ENCODE data around the gene NPLOC4. TPM values are rescaled to one million over a fixed set of nuclear protein-coding genes. Genes with fewer than 3 reads are reported as not detected.

Gene NPLOC4
- 92.6 to 101 TPM (median 93.6 TPM) in 5 replicates for total RNA-seq (2022; extraction: Qiagen RNA extraction)

GRCh38 chr17:81636505-81637288 is at the start of gene NPLOC4, which contains the start of gene TSPAN10:
TSS of gene NPLOC4 (minus strand) at chr17:81637112. CDS start at chr17:81636930, 182 bp downstream.
TSS of gene TSPAN10 (plus strand) at chr17:81637196. CDS start at chr17:81642413, 5,217 bp downstream.

GRCh38 chr17:81683584-81684441 is 46.9 kb upstream of the NPLOC4 start, which contains the start of the genes ARL16 and HGS:
TSS of gene ARL16 (minus strand) at chr17:81683797. CDS start at chr17:81683753, 44 bp downstream.
TSS of gene HGS (plus strand) at chr17:81684011. CDS start at chr17:81684067, 56 bp downstream.

GRCh38 chr17:81666342-81667191 is 29.7 kb upstream of the NPLOC4 start, which contains the start of the genes CCDC137 and OXLD1:
TSS of gene CCDC137 (plus strand) at chr17:81666737. CDS start at chr17:81666767, 30 bp downstream.
TSS of gene OXLD1 (minus strand) at chr17:81666605. CDS start at chr17:81666577, 28 bp downstream.

GRCh38 chr17:81656118-81656743 is 19.3 kb upstream of the NPLOC4 start, which contains the start of gene PDE6G:
TSS of gene PDE6G (minus strand) at chr17:81656542. CDS start at chr17:81653305, 3,237 bp downstream.

GRCh38 chr17:81552244-81553017 is 84.5 kb downstream of the NPLOC4 start, which contains the start of gene FAAP100:
TSS of gene FAAP100 (minus strand) at chr17:81552353. CDS start at chr17:81552330, 23 bp downstream.

GRCh38 chr17:81527591-81528383 is 109.1 kb downstream of the NPLOC4 start, which contains the start of gene FSCN2:
TSS of gene FSCN2 (plus strand) at chr17:81528377. CDS start at chr17:81528532, 155 bp downstream.

GRCh38 chr17:81512562-81513371 is 124.1 kb downstream of the NPLOC4 start, which contains the start of gene ACTG1:
TSS of gene ACTG1 (minus strand) at chr17:81512799. CDS start at chr17:81512354, 445 bp downstream.

Other genes starting within 250 kb of the NPLOC4 start
- 6.5 to 8.7 TPM (median 8.6 TPM) in 5 replicates for gene BAHCC1, start 241.7 kb downstream of the NPLOC4 start, total RNA-seq (2022; extraction: Qiagen RNA extraction)
- 4,687 to 7,414 TPM (median 5,361 TPM) in 5 replicates for gene ACTG1, start 124.3 kb downstream of the NPLOC4 start, total RNA-seq (2022; extraction: Qiagen RNA extraction)
- 1.0 to 1.5 TPM (median 1.1 TPM) in 5 replicates for gene FSCN2, start 108.7 kb downstream of the NPLOC4 start, total RNA-seq (2022; extraction: Qiagen RNA extraction)
- gene FAAP100, start 84.8 kb downstream of the NPLOC4 start, total RNA-seq (2022; extraction: Qiagen RNA extraction) = 23.3 to 27.5 TPM (median 24.3 TPM) in 5 replicates
- gene TSPAN10, start 84 bp upstream of the NPLOC4 start, total RNA-seq (2022; extraction: Qiagen RNA extraction) = 4.4 to 5.6 TPM (median 4.8 TPM) in 5 replicates
- 1.2 to 3.1 TPM (median 2.5 TPM) in 5 replicates for gene PDE6G, start 19.4 kb upstream of the NPLOC4 start, total RNA-seq (2022; extraction: Qiagen RNA extraction)
- gene OXLD1, start 29.5 kb upstream of the NPLOC4 start, total RNA-seq (2022; extraction: Qiagen RNA extraction) = 35.7 to 66.2 TPM (median 58.0 TPM) in 5 replicates
- gene CCDC137, start 29.6 kb upstream of the NPLOC4 start, total RNA-seq (2022; extraction: Qiagen RNA extraction) = 59.6 to 70.3 TPM (median 61.4 TPM) in 5 replicates
- 46.1 to 52.5 TPM (median 49.2 TPM) in 5 replicates for gene ARL16, start 46.7 kb upstream of the NPLOC4 start, total RNA-seq (2022; extraction: Qiagen RNA extraction)
- 146 to 202 TPM (median 189 TPM) in 5 replicates for gene HGS, start 46.9 kb upstream of the NPLOC4 start, total RNA-seq (2022; extraction: Qiagen RNA extraction)
- gene MRPL12, start 66.3 kb upstream of the NPLOC4 start, total RNA-seq (2022; extraction: Qiagen RNA extraction) = 207 to 319 TPM (median 292 TPM) in 5 replicates
- 31.5 to 44.9 TPM (median 40.7 TPM) in 5 replicates for gene SLC25A10, start 75.2 kb upstream of the NPLOC4 start, total RNA-seq (2022; extraction: Qiagen RNA extraction)
- 0.08 to 0.47 TPM (median 0.30 TPM) in 5 replicates for gene GCGR, start 167.0 kb upstream of the NPLOC4 start, total RNA-seq (2022; extraction: Qiagen RNA extraction)
- gene MCRIP1, start 196.2 kb upstream of the NPLOC4 start, total RNA-seq (2022; extraction: Qiagen RNA extraction) = 82.0 to 105 TPM (median 93.6 TPM) in 5 replicates
- gene PPP1R27, start 197.9 kb upstream of the NPLOC4 start, total RNA-seq (2022; extraction: Qiagen RNA extraction) = 0.15 to 0.39 TPM (median 0.22 TPM) in 4 of 5 replicates, not detected in the other
- gene P4HB, start 223.4 kb upstream of the NPLOC4 start, total RNA-seq (2022; extraction: Qiagen RNA extraction) = 666 to 810 TPM (median 679 TPM) in 5 replicates
- 561 to 665 TPM (median 634 TPM) in 5 replicates for gene ARHGDIA, start 234.2 kb upstream of the NPLOC4 start, total RNA-seq (2022; extraction: Qiagen RNA extraction)

Measured in A549 treated with Hydrocortisone at 1 μM for 4 hours (cell line).